H1 (cell line): ENCODE data around the gene L3MBTL4. TPM values are rescaled to one million over a fixed set of nuclear protein-coding genes. Genes with fewer than 3 reads are reported as not detected.

ENCODE experiments used
- CTCF ChIA-PET: fragments of 300-600 bp; sonication (Branson Sonifier 250); formaldehyde crosslinking; loops from one replicate; lab custom pipeline; 2021; ENCODE audit not compliant: partially characterized antibody; lab: Charles Lee
- POLR2A ChIA-PET: fragments of 300-600 bp; sonication (Branson Sonifier 250); formaldehyde crosslinking; loops from one replicate; lab custom pipeline; 2021; ENCODE audit warnings: inconsistent platforms; ENCODE audit not compliant: partially characterized antibody; lab: Charles Lee
- DNase-seq, 2 experiments: peaks; one replicate each; pipeline versions ENCODE4 v3.0.0 to v3.0.0-alpha.2; 2010 to 2022; ENCODE audit warnings: low spot score in 2 of 2, low read depth in 1 of 2, mixed read lengths in 1 of 2
- FAIRE-seq: peaks from 2 replicates; lab custom pipeline; 2011; peaks lifted over from hg19 to GRCh38; lab: Jason Lieb, UNC
- H2AFZ ChIP-seq: 2 replicates; pipeline ENCODE4 v1.8.1; 2012; ENCODE audit warnings: low read length, inconsistent platforms
- H2AK5ac ChIP-seq: 2 replicates; pipeline ENCODE4 v1.6.1; 2013; ENCODE audit warnings: low read depth, low read length
- H2BK120ac ChIP-seq: replicated peaks from 2 replicates; pipeline ENCODE3; 2013; ENCODE audit warnings: low read depth, low read length, inconsistent platforms
- H2BK12ac ChIP-seq: 2 replicates; pipeline ENCODE4 v1.6.1; 2013; ENCODE audit warnings: low read depth, low read length
- H2BK15ac ChIP-seq: 2 replicates; pipeline ENCODE4 v1.6.1; 2013; ENCODE audit warnings: low read length
- H2BK20ac ChIP-seq: 2 replicates; pipeline ENCODE4 v1.6.1; 2013; ENCODE audit warnings: low read length
- H2BK5ac ChIP-seq: 2 replicates; pipeline ENCODE4 v1.6.1; 2013; ENCODE audit warnings: low read depth, low read length
- H3K14ac ChIP-seq: 2 replicates; pipeline ENCODE4 v1.6.1; 2013; ENCODE audit warnings: inconsistent platforms; ENCODE audit not compliant: insufficient read length
- H3K18ac ChIP-seq: 2 replicates; pipeline ENCODE4 v1.6.1; 2013; ENCODE audit warnings: low read length; ENCODE audit errors: extremely low read depth
- H3K23ac ChIP-seq: 2 replicates; pipeline ENCODE4 v1.6.1; 2013; ENCODE audit warnings: inconsistent platforms; ENCODE audit not compliant: insufficient read length
- H3K23me2 ChIP-seq: 2 replicates; pipeline ENCODE4 v1.6.1; 2013; ENCODE audit warnings: low read depth, low read length
- H3K27ac ChIP-seq: 2 replicates; pipeline ENCODE4 v1.6.1; 2011; ENCODE audit warnings: low read depth, low read length, inconsistent platforms
- H3K27me3 ChIP-seq, 4 experiments: replicated peaks in 1 of 4; 1 replicate in 1 of 4; 2 replicates in 3 of 4; pipeline versions ENCODE4 v1.6.1 to v1.8.1; 2011 to 2013; ENCODE audit warnings: low read length in 3 of 4, mild to moderate bottlenecking in 3 of 4, inconsistent platforms in 2 of 4, mixed read lengths in 2 of 4, moderate library complexity in 1 of 4; ENCODE audit not compliant: control insufficient read depth in 3 of 4, insufficient read depth in 3 of 4; ENCODE audit errors: extremely low read depth in 1 of 4
- H3K36me3 ChIP-seq, 4 experiments: 2 replicates each; pipeline versions ENCODE4 v1.6.1 to v1.8.1; 2011 to 2013; ENCODE audit warnings: mild to moderate bottlenecking in 4 of 4, low read length in 3 of 4, moderate library complexity in 2 of 4, control low read depth in 1 of 4, inconsistent platforms in 1 of 4; ENCODE audit not compliant: insufficient read depth in 4 of 4, control insufficient read depth in 2 of 4
- H3K4ac ChIP-seq: replicated peaks from 2 replicates; pipeline ENCODE3; 2013; ENCODE audit warnings: low read length, low read depth, mixed read lengths, inconsistent platforms; ENCODE audit not compliant: insufficient read length
- H3K4me1 ChIP-seq, 4 experiments: replicated peaks in 1 of 4; 1 replicate in 1 of 4; 2 replicates in 3 of 4; pipeline versions ENCODE4 v1.6.1 to v1.8.1; 2011 to 2013; ENCODE audit warnings: low read length in 3 of 4, inconsistent platforms in 2 of 4, mixed read lengths in 1 of 4; ENCODE audit not compliant: insufficient read depth in 4 of 4, control insufficient read depth in 3 of 4
- H3K4me2 ChIP-seq, 2 experiments: 2 replicates each; pipeline versions ENCODE4 v1.6.1 to v1.8.1; 2011 to 2013; ENCODE audit warnings: low read depth in 2 of 2, low read length in 2 of 2, control low read depth in 1 of 2, inconsistent platforms in 1 of 2, mild to moderate bottlenecking in 1 of 2; ENCODE audit not compliant: insufficient read depth in 1 of 2
- H3K4me3 ChIP-seq, 4 experiments: fragments of 200-600, 300-600 bp in 1 of 4; sonication (generic), shearing (Covaris generic), sonication (Bioruptor Twin) in 1 of 4; 2 replicates each; pipeline versions ENCODE4 v1.5.1 to v1.8.1; 2011 to 2016; ENCODE audit warnings: low read length in 4 of 4, low read depth in 3 of 4, control low read depth in 2 of 4, inconsistent platforms in 2 of 4, mild to moderate bottlenecking in 2 of 4, mixed read lengths in 1 of 4, moderate library complexity in 1 of 4; ENCODE audit not compliant: insufficient read depth in 2 of 4; ENCODE audit errors: extremely low read depth in 1 of 4
- H3K56ac ChIP-seq: replicated peaks from 2 replicates; pipeline ENCODE3; 2013; ENCODE audit warnings: low read depth, mild to moderate bottlenecking, mixed read lengths, low read length, inconsistent platforms; ENCODE audit not compliant: insufficient read length
- H3K79me1 ChIP-seq: 2 replicates; pipeline ENCODE4 v1.6.1; 2013; ENCODE audit warnings: low read depth, low read length, control low read depth
- H3K79me2 ChIP-seq, 2 experiments: 2 replicates each; pipeline versions ENCODE4 v1.6.1 to v1.8.1; 2012 to 2013; ENCODE audit warnings: low read length in 2 of 2, mild to moderate bottlenecking in 2 of 2, inconsistent platforms in 1 of 2; ENCODE audit not compliant: insufficient read depth in 2 of 2, control insufficient read depth in 1 of 2
- H3K9ac ChIP-seq, 4 experiments: replicated peaks in 1 of 4; 1 replicate in 1 of 4; 2 replicates in 3 of 4; pipeline versions ENCODE4 v1.6.1 to v1.8.1; 2011 to 2013; ENCODE audit warnings: low read depth in 3 of 4, low read length in 3 of 4, control low read depth in 2 of 4, mild to moderate bottlenecking in 2 of 4, moderate library complexity in 2 of 4, inconsistent platforms in 1 of 4; ENCODE audit errors: extremely low read depth in 1 of 4
- H3K9me3 ChIP-seq, 2 experiments: 2 replicates each; pipeline versions ENCODE4 v1.6.1 to v1.8.1; 2012 to 2013; ENCODE audit warnings: mild to moderate bottlenecking in 2 of 2, moderate library complexity in 2 of 2, control low read depth in 1 of 2, inconsistent platforms in 1 of 2, low read depth in 1 of 2, low read length in 1 of 2, mixed read lengths in 1 of 2; ENCODE audit not compliant: insufficient read depth in 2 of 2
- H4K20me1 ChIP-seq, 2 experiments: replicated peaks in 1 of 2; 2 replicates each; pipeline versions ENCODE3 to v1.8.1; 2011 to 2013; ENCODE audit warnings: inconsistent platforms in 2 of 2, low read length in 2 of 2, mild to moderate bottlenecking in 1 of 2; ENCODE audit not compliant: insufficient read depth in 2 of 2, control insufficient read depth in 1 of 2
- H4K5ac ChIP-seq: 2 replicates; pipeline ENCODE4 v1.6.1; 2013; ENCODE audit warnings: low read length, low read depth, mixed read lengths, inconsistent platforms; ENCODE audit not compliant: insufficient read length
- H4K8ac ChIP-seq: 2 replicates; pipeline ENCODE4 v1.8.0; 2013; ENCODE audit warnings: mild to moderate bottlenecking, moderate library complexity, low read length, inconsistent platforms; ENCODE audit not compliant: insufficient read depth; ENCODE audit errors: extremely low read depth
- H4K91ac ChIP-seq: replicated peaks from 2 replicates; pipeline ENCODE3; 2013; ENCODE audit warnings: low read length, mixed read lengths, inconsistent platforms; ENCODE audit not compliant: insufficient read length
- EP300 ChIP-seq, 2 experiments: IDR thresholded peaks; 1 replicate in 1 of 2; 2 replicates in 1 of 2; pipeline ENCODE4 v1.6.1; 2011 to 2012; ENCODE audit warnings: low read depth in 2 of 2, low read length in 2 of 2, mild to moderate bottlenecking in 2 of 2, borderline replicate concordance in 1 of 2, inconsistent platforms in 1 of 2, moderate library complexity in 1 of 2
- GABPA ChIP-seq: IDR thresholded peaks from 2 replicates; pipeline ENCODE4 v1.6.1; 2011; ENCODE audit warnings: mild to moderate bottlenecking, low read length, moderate library complexity, borderline replicate concordance; ENCODE audit not compliant: insufficient read depth
- MAFK ChIP-seq: IDR thresholded peaks from 2 replicates; pipeline ENCODE4 v1.6.1; 2012; ENCODE audit warnings: low read depth, mild to moderate bottlenecking, improper control_type of control experiment, low read length
- RAD21 ChIP-seq, 2 experiments: IDR thresholded peaks in 1 of 2; conservative IDR thresholded peaks in 1 of 2; 2 replicates each; pipeline ENCODE4 v1.6.1; 2011; ENCODE audit warnings: low read depth in 2 of 2, low read length in 2 of 2, improper control_type of control experiment in 1 of 2, inconsistent platforms in 1 of 2, mild to moderate bottlenecking in 1 of 2, moderate library complexity in 1 of 2
- SP2 ChIP-seq: IDR thresholded peaks from 2 replicates; pipeline ENCODE4 v1.6.1; 2012; ENCODE audit warnings: mild to moderate bottlenecking, low read length, inconsistent platforms
- WGBS, 2 experiments: shearing (Covaris generic) in 1 of 2; methylation state at CpG; one replicate each; pipeline versions ENCODE4 v1.1.6 to v1.1.7; 2013 to 2015; ENCODE audit warnings: low lambda C conversion rate in 2 of 2, mixed read lengths in 2 of 2, inconsistent platforms in 1 of 2, low coverage in 1 of 2, missing lambda C conversion rate in 1 of 2; ENCODE audit not compliant: insufficient replicate concordance in 2 of 2, insufficient coverage in 1 of 2, insufficient read length in 1 of 2; ENCODE audit errors: extremely low coverage in 1 of 2, missing lambda C conversion rate in 1 of 2; 5-methylcytosine and 5-hydroxymethylcytosine counted together
- polyA plus RNA-seq, 7 experiments: library from polyadenylated mRNA; depleted of rRNA in 3 of 7; stranded (reverse) in 5 of 7; unstranded in 2 of 7; fragments of >200 nt in 5 of 7; fragments of 200-250 nt in 2 of 7; gene quantifications; 1 replicate in 5 of 7; 2 replicates in 1 of 7; 4 replicates in 1 of 7; pipeline versions ENCODE4 v1.2.1 to v1.2.3, GENCODE V29; 2011 to 2013; ENCODE audit warnings: missing spikeins in 2 of 7, mixed read lengths in 2 of 7
- total RNA-seq: library from RNA; stranded (reverse); fragmentation: NEBNext Ultra II Directional; extraction: Animal tissue kit (Norgen Biotek cat#: 25700); gene quantifications from 2 replicates; pipeline ENCODE4 v1.2.1, GENCODE V29; 2021

Gene L3MBTL4
- total and polyA plus RNA-seq, 2 of the 8 experiments (the other 6 are each of a cell fraction or from before 2014, with no cell fraction given) = 1.0 to 2.1 TPM

DNA sequence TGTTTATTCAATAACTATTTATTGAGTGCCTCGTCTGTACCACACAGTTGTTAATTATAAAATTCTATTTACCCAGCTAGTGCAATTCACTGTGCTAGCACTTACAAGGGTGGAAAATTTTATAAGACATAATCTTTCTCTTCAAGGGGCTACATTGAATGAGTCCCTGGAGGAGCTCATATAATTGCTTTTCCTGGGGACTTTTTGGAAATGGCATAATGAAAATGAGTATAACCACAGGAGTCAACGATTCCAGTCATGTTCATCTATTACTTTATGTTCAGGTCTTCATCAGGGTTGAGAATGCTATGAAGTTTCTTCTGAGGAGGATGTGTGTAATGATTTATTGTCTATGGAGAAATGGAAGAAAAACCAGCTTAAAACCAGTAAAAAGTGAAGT is 466.5 kb downstream of the L3MBTL4 start:
- no peaks in the 10 kb centered on the region for H3K79me1 ChIP-seq
- no peak overlapping the region for H2BK20ac ChIP-seq
- no peak overlapping the region for H2AFZ ChIP-seq
- H3K27me3 ChIP-seq = no peaks in the 10 kb centered on the region
- H3K9me3 ChIP-seq = no peaks in the 10 kb centered on the region
- H3K27ac ChIP-seq = no peak overlapping the region
- FAIRE-seq = no peak
- no peak overlapping the region for H3K14ac ChIP-seq
- no peaks in the 10 kb centered on the region for H4K20me1 ChIP-seq
- 85% methylated on average over 2 of the region's 2 CpGs; no CpG with 5 or more reads in 1 of the 2 experiments for WGBS, 2 experiments
- no peak for TF ChIP-seq GABPA
- no peak for TF ChIP-seq EP300 (IDR thresholded peaks at IDR 0.05; ENCODE audit: borderline replicate concordance in 1 of 2, low read depth in 2 of 2, low read length in 2 of 2)
- no peak for TF ChIP-seq RAD21 (IDR thresholded peaks at IDR 0.05 in 1 of 2, conservative IDR thresholded peaks at IDR 0.05 in 1 of 2; ENCODE audit: low read depth in 2 of 2, low read length in 2 of 2)
- TF ChIP-seq MAFK = no peak
- TF ChIP-seq SP2 = no peak
- no peak overlapping the region for H4K5ac ChIP-seq
- H3K18ac ChIP-seq = no peak overlapping the region
- no peak overlapping the region for H2BK12ac ChIP-seq
- H3K23ac ChIP-seq = no peak overlapping the region
- no peak overlapping the region for H3K4me2 ChIP-seq
- no peak overlapping the region for H4K91ac ChIP-seq
- H3K56ac ChIP-seq = no peak overlapping the region
- H3K4me3 ChIP-seq = no peak overlapping the region
- H3K9ac ChIP-seq = no peak overlapping the region
- DNase-seq = no peak
- CTCF ChIA-PET = interaction anchor here (1.1 to 1.4 kb wide), 2 partner anchors 18 to 95 kb away, joined by 3 read pairs; no protein-coding TSS in a partner anchor
- H4K8ac ChIP-seq = no peak overlapping the region
- H3K23me2 ChIP-seq = no peaks in the 10 kb centered on the region
- H2BK15ac ChIP-seq = no peak overlapping the region
- H3K79me2 ChIP-seq = no peaks in the 10 kb centered on the region
- H3K36me3 ChIP-seq = no peaks in the 10 kb centered on the region
- no peak overlapping the region for H2AK5ac ChIP-seq
- H2BK120ac ChIP-seq = no peak overlapping the region
- H2BK5ac ChIP-seq = no peak overlapping the region
- H3K4me1 ChIP-seq = no peaks in the 10 kb centered on the region
- POLR2A ChIA-PET = interaction anchor here (1.6 kb wide), 1 partner anchor 58 kb away, joined by 4 read pairs; no protein-coding TSS in a partner anchor
- H3K4ac ChIP-seq = no peak overlapping the region
